Thoracic aorta (tissue), 2 donors: ENCODE results near the gene VAMP1. TPM values are rescaled to one million over a fixed set of nuclear protein-coding genes. Genes with fewer than 3 reads are reported as not detected.

Experiments used
- ATAC-seq: fragments of 150-250 bp; one replicate; pipeline ENCODE4 v1.8.0; 2017; ENCODE audit warnings: low read depth; ENCODE audit not compliant: insufficient number of reproducible peaks, low FRiP score
- DNase-seq: peaks from one replicate; pipeline ENCODE4 v3.0.0-alpha.2; 2020; ENCODE audit warnings: low spot score
- H3K27ac ChIP-seq, 2 donors: fragments of 200-600 bp; sonication (generic); 1 replicate in 1 of 2; 2 replicates in 1 of 2; pipeline ENCODE4 v1.5.1; 2016; ENCODE audit warnings: mild to moderate bottlenecking in 2 of 2, moderate library complexity in 2 of 2
- H3K27me3 ChIP-seq: fragments of 200-600 bp; sonication (generic); replicated peaks from 2 replicates; pipeline ENCODE4 v1.6.0; 2016; ENCODE audit warnings: mild to moderate bottlenecking; ENCODE audit not compliant: insufficient read depth
- H3K36me3 ChIP-seq: fragments of 200-600 bp; sonication (generic); one replicate; pipeline ENCODE4 v1.5.1; 2016
- H3K4me1 ChIP-seq, 2 donors: fragments of 200-600 bp; sonication (generic); 1 replicate in 1 of 2; 2 replicates in 1 of 2; pipeline versions ENCODE4 v1.5.1 to v1.6.0; 2016; ENCODE audit warnings: low read depth in 2 of 2, mild to moderate bottlenecking in 1 of 2; ENCODE audit not compliant: control insufficient read depth in 1 of 2
- H3K4me3 ChIP-seq: fragments of 200-600 bp; sonication (generic); 2 replicates; pipeline ENCODE4 v1.5.1; 2016; ENCODE audit warnings: mild to moderate bottlenecking
- H3K9me3 ChIP-seq: fragments of 200-600 bp; sonication (generic); 2 replicates; pipeline ENCODE4 v1.5.1; 2016
- total RNA-seq, 2 donors: library from RNA; depleted of rRNA; stranded (reverse); fragments of >200 nt; gene quantifications; one replicate each; pipeline versions ENCODE4 v1.1.0 to v1.2.3, GENCODE V29; 2016
- TF ChIP-seq, protein P1 (sequence below): fragments of 200-600 bp; sonication (generic); IDR thresholded peaks from one replicate; pipeline ENCODE4 v1.5.1; 2019; ENCODE audit warnings: antibody characterized with exemption

VAMP1 gene
- total RNA-seq, 2 donors from 2014 or later, result 24.4 to 29.9 TPM

- no peaks in the 10 kb centered on the region for H3K9me3 ChIP-seq
- TF ChIP-seq, protein P1, sequence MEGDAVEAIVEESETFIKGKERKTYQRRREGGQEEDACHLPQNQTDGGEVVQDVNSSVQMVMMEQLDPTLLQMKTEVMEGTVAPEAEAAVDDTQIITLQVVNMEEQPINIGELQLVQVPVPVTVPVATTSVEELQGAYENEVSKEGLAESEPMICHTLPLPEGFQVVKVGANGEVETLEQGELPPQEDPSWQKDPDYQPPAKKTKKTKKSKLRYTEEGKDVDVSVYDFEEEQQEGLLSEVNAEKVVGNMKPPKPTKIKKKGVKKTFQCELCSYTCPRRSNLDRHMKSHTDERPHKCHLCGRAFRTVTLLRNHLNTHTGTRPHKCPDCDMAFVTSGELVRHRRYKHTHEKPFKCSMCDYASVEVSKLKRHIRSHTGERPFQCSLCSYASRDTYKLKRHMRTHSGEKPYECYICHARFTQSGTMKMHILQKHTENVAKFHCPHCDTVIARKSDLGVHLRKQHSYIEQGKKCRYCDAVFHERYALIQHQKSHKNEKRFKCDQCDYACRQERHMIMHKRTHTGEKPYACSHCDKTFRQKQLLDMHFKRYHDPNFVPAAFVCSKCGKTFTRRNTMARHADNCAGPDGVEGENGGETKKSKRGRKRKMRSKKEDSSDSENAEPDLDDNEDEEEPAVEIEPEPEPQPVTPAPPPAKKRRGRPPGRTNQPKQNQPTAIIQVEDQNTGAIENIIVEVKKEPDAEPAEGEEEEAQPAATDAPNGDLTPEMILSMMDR, result no peak
- no peaks in the 10 kb centered on the region for H3K36me3 ChIP-seq
- no peaks in the 10 kb centered on the region for H3K27me3 ChIP-seq
- no peaks in the 10 kb centered on the region for H3K4me1 ChIP-seq
- no peak overlapping the region for H3K27ac ChIP-seq
- no peak for ATAC-seq
- no peak for DNase-seq
- no peak overlapping the region for H3K4me3 ChIP-seq
These were observed 32.9 kb downstream of the VAMP1 start for GRCh38 chr12:6437586-6437985.

- no peak for DNase-seq
- TF ChIP-seq, protein P1, result no peak
These were observed 34.3 kb downstream of the VAMP1 start for GRCh38 chr12:6435961-6436715.

GRCh38 chr12:6434205-6435140 is 36.0 kb downstream of the VAMP1 start:
- no peak overlapping the region for H3K27ac ChIP-seq
- H3K27me3 ChIP-seq, result no peaks in the 10 kb centered on the region
- ATAC-seq (no peak), DNase-seq (no peak)
- TF ChIP-seq, protein P1, result no peak
- H3K4me1 ChIP-seq, result peaks cover 9 to 16% of the 10 kb centered on the region in 2 donors
- no peaks in the 10 kb centered on the region for H3K36me3 ChIP-seq
- H3K4me3 ChIP-seq, result no peak overlapping the region
- no peaks in the 10 kb centered on the region for H3K9me3 ChIP-seq

More at GRCh38 chr12:6435961-6436715, 34.3 kb downstream of the VAMP1 start:
- Histone ChIP-seq H3K4me1 (peaks cover 0 to 5% of the 10 kb centered on the region in 2 donors), H3K9me3 (no peaks in the 10 kb centered on the region), H3K4me3 (no peak overlapping the region), H3K36me3 (no peaks in the 10 kb centered on the region), H3K27ac (no peak overlapping the region), H3K27me3 (no peaks in the 10 kb centered on the region)
- ATAC-seq, result no peak

- H3K27ac ChIP-seq, result no peak overlapping the region
- ATAC-seq, result no peak
- DNase-seq, result no peak
- no peaks in the 10 kb centered on the region for H3K36me3 ChIP-seq
- H3K4me1 ChIP-seq, result peaks cover 9 to 16% of the 10 kb centered on the region in 2 donors
- no peaks in the 10 kb centered on the region for H3K27me3 ChIP-seq
- no peaks in the 10 kb centered on the region for H3K9me3 ChIP-seq
- no peak overlapping the region for H3K4me3 ChIP-seq
- TF ChIP-seq, protein P1, result no peak
These were observed 37.5 kb downstream of the VAMP1 start for GRCh38 chr12:6432991-6433390.
